Activated CD8-positive, alpha-beta memory T cell treated with anti-CD3 and anti-CD28 coated beads for 48 hours (primary cell): Measurements from ENCODE around the gene ARHGEF19.

Experiments
- DNase-seq, 3 experiments: peaks; one replicate each; pipeline ENCODE4 v3.0.0-alpha.2; 2020; ENCODE audit warnings: low read depth in 2 of 3, low spot score in 2 of 3

ARHGEF19 gene

GRCh38 chr1:16183765-16184556 is 28.5 kb downstream of the ARHGEF19 start:
- DNase-seq: no peak

GRCh38 chr1:16183179-16183578 is 29.3 kb downstream of the ARHGEF19 start:
- no peak for DNase-seq

- DNase-seq: no peak
These were observed 30.3 kb downstream of the ARHGEF19 start for GRCh38 chr1:16181887-16182719.

GRCh38 chr1:16180291-16180824 is 32.1 kb downstream of the ARHGEF19 start:
- DNase-seq: no peak

GRCh38 chr1:16178596-16179497 is 33.6 kb downstream of the ARHGEF19 start:
- DNase-seq: no peak

GRCh38 chr1:16177306-16177705 is 35.1 kb downstream of the ARHGEF19 start:
- no peak for DNase-seq

GRCh38 chr1:16176653-16177052 is 35.8 kb downstream of the ARHGEF19 start:
- DNase-seq: no peak

- no peak for DNase-seq
These were observed 36.6 kb downstream of the ARHGEF19 start for GRCh38 chr1:16175610-16176553.

- no peak for DNase-seq
These were observed 37.4 kb downstream of the ARHGEF19 start for GRCh38 chr1:16174886-16175598.

- no peak for DNase-seq
These were observed 38.1 kb downstream of the ARHGEF19 start for GRCh38 chr1:16174261-16174868.

- DNase-seq: no peak
These were observed 38.8 kb downstream of the ARHGEF19 start for GRCh38 chr1:16173447-16174260.

- no peak for DNase-seq
These were observed 39.4 kb downstream of the ARHGEF19 start for GRCh38 chr1:16172964-16173446.

- no peak for DNase-seq
These were observed 40.1 kb downstream of the ARHGEF19 start for GRCh38 chr1:16172218-16172830.

GRCh38 chr1:16171314-16172151 is 40.9 kb downstream of the ARHGEF19 start:
- no peak for DNase-seq

- no peak for DNase-seq
These were observed 42.2 kb downstream of the ARHGEF19 start for GRCh38 chr1:16170283-16170673.

GRCh38 chr1:16168622-16169360 is 43.7 kb downstream of the ARHGEF19 start:
- no peak for DNase-seq
